ENCODE results near the gene MED25. TPM values are rescaled to one million over a fixed set of nuclear protein-coding genes. Genes with fewer than 3 reads are reported as not detected.

MED25 gene
- total RNA-seq, 1 donor from 2014 or later: 72.2 TPM

- Histone ChIP-seq H2AFZ (ENCODE audit: low read depth, low read length) (no peak overlapping the region), H3K27ac (ENCODE audit: low read depth, low read length) (no peak overlapping the region), H3K4me3 (ENCODE audit: insufficient read depth, low read depth, low read length) (no peak overlapping the region), H3K4me2 (ENCODE audit: low read length) (no peak overlapping the region), H3K9ac (ENCODE audit: low read length) (no peak overlapping the region), H3K4me1 (ENCODE audit: insufficient read depth, low read length) (peaks cover 41% of the 10 kb centered on the region), H3K27me3 (ENCODE audit: insufficient read depth, low read length) (no peaks in the 10 kb centered on the region), H3K36me3 (ENCODE audit: insufficient read depth, low read length) (no peaks in the 10 kb centered on the region), H3K79me2 (ENCODE audit: insufficient read depth, low read length) (peaks cover 48% of the 10 kb centered on the region), H3K9me3 (ENCODE audit: insufficient read depth, low read depth, low read length) (no peaks in the 10 kb centered on the region), H4K20me1 (ENCODE audit: insufficient read depth, low read length) (peaks cover 80% of the 10 kb centered on the region)
- FAIRE-seq: no peak
- no peak for DNase-seq (ENCODE audit: low read depth)
- Mint-ChIP-seq H3K4me1 (ENCODE audit: low read depth, unreplicated experiment) (peaks cover 19% of the 10 kb centered on the region), H3K27me3 (ENCODE audit: low read depth, unreplicated experiment) (no peaks in the 10 kb centered on the region), H3K36me3 (ENCODE audit: low read depth, unreplicated experiment) (peaks cover 5% of the 10 kb centered on the region), H3K4me3 (ENCODE audit: unreplicated experiment) (no peak overlapping the region), H3K9me3 (ENCODE audit: unreplicated experiment) (peaks cover 2% of the 10 kb centered on the region), H3K27ac (ENCODE audit: unreplicated experiment) (peak overlapping the region; percentile 87)
- TF ChIP-seq EZH2 (IDR thresholded peaks at IDR 0.05; ENCODE audit: insufficient read depth, low read length): no peak
- TF ChIP-seq, protein P1, sequence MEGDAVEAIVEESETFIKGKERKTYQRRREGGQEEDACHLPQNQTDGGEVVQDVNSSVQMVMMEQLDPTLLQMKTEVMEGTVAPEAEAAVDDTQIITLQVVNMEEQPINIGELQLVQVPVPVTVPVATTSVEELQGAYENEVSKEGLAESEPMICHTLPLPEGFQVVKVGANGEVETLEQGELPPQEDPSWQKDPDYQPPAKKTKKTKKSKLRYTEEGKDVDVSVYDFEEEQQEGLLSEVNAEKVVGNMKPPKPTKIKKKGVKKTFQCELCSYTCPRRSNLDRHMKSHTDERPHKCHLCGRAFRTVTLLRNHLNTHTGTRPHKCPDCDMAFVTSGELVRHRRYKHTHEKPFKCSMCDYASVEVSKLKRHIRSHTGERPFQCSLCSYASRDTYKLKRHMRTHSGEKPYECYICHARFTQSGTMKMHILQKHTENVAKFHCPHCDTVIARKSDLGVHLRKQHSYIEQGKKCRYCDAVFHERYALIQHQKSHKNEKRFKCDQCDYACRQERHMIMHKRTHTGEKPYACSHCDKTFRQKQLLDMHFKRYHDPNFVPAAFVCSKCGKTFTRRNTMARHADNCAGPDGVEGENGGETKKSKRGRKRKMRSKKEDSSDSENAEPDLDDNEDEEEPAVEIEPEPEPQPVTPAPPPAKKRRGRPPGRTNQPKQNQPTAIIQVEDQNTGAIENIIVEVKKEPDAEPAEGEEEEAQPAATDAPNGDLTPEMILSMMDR (IDR thresholded peaks at IDR 0.05; ENCODE audit: insufficient read depth, low read depth, low read length): no peak
Measured at GRCh38 chr19:49855277-49855675, 37.2 kb downstream of the MED25 start.

DNA sequence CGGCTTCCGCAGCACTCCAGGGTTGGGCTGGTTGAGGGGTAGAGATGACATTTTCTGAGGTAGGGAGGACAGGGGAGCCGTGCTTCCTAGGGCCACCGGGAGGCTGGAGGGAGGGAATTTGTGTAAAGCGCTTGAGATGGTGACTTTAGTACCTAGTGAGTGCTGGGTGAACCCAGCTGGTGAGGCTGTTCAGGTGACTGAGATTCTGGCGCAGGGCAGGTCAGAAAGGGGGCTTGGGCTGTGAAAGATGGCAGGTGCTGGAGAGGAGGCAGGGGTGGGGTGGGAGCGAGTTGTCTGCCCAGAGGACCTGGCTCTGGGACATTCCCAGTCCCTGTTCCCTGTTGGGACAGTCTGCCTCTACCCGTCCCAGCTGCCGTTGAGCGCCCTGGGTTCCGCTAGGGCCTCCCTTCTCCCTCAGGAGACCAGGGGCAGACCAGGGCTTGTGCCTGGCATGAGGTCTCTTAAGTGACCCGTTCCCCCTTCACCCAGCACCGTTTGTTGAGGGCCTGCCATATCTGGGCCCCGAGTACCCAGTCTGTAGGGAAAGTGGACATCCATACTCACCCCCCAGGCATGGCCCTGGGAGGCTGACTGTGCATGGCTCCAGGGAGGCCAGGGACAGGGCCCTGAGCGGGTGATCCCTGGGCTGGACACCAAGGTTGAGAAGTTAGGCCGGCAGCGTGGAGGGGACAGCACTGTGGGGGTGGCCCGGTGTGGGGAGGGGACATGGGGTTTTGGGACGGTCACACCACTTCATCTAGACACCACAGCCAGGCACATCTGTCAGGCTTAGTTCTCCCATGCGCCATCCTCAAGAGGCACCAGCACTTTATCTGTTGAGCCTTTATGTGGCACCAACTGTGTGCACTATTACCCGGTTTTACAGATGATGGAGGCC lies 37.8 kb downstream of the MED25 start:
- FAIRE-seq: no peak
- peaks cover 2% of the 10 kb centered on the region for H3K9me3 Mint-ChIP-seq (ENCODE audit: unreplicated experiment)
- peaks cover 19% of the 10 kb centered on the region for H3K4me1 Mint-ChIP-seq (ENCODE audit: low read depth, unreplicated experiment)
- Histone ChIP-seq H3K4me3 (ENCODE audit: insufficient read depth, low read depth, low read length) (no peak overlapping the region), H2AFZ (ENCODE audit: low read depth, low read length) (no peak overlapping the region), H3K27ac (ENCODE audit: low read depth, low read length) (no peak overlapping the region), H3K4me2 (ENCODE audit: low read length) (no peak overlapping the region), H3K9me3 (ENCODE audit: insufficient read depth, low read depth, low read length) (no peaks in the 10 kb centered on the region), H3K27me3 (ENCODE audit: insufficient read depth, low read length) (no peaks in the 10 kb centered on the region), H3K36me3 (ENCODE audit: insufficient read depth, low read length) (no peaks in the 10 kb centered on the region), H3K4me1 (ENCODE audit: insufficient read depth, low read length) (peaks cover 47% of the 10 kb centered on the region), H3K9ac (ENCODE audit: low read length) (no peak overlapping the region), H3K79me2 (ENCODE audit: insufficient read depth, low read length) (peaks cover 54% of the 10 kb centered on the region), H4K20me1 (ENCODE audit: insufficient read depth, low read length) (peaks cover 85% of the 10 kb centered on the region)
- DNase-seq (ENCODE audit: low read depth): no peak
- peak overlapping the region; percentile 87 for H3K27ac Mint-ChIP-seq (ENCODE audit: unreplicated experiment)
- peaks cover 5% of the 10 kb centered on the region for H3K36me3 Mint-ChIP-seq (ENCODE audit: low read depth, unreplicated experiment)
- peak overlapping the region; percentile 60 for H3K4me3 Mint-ChIP-seq (ENCODE audit: unreplicated experiment)
- no peak for TF ChIP-seq EZH2 (IDR thresholded peaks at IDR 0.05; ENCODE audit: insufficient read depth, low read length)
- TF ChIP-seq, protein P1 (IDR thresholded peaks at IDR 0.05; ENCODE audit: insufficient read depth, low read depth, low read length): no peak
- no peaks in the 10 kb centered on the region for H3K27me3 Mint-ChIP-seq (ENCODE audit: low read depth, unreplicated experiment)

- TF ChIP-seq, protein P1 (IDR thresholded peaks at IDR 0.05; ENCODE audit: insufficient read depth, low read depth, low read length): no peak
- TF ChIP-seq EZH2 (IDR thresholded peaks at IDR 0.05; ENCODE audit: insufficient read depth, low read length): no peak
- no peak overlapping the region for H3K27ac ChIP-seq (ENCODE audit: low read depth, low read length)
- FAIRE-seq: no peak
- H3K36me3 ChIP-seq (ENCODE audit: insufficient read depth, low read length): no peaks in the 10 kb centered on the region
- Mint-ChIP-seq H3K9me3 (ENCODE audit: unreplicated experiment) (peaks cover 2% of the 10 kb centered on the region), H3K36me3 (ENCODE audit: low read depth, unreplicated experiment) (peaks cover 5% of the 10 kb centered on the region), H3K27me3 (ENCODE audit: low read depth, unreplicated experiment) (no peaks in the 10 kb centered on the region), H3K27ac (ENCODE audit: unreplicated experiment) (no peak overlapping the region), H3K4me3 (ENCODE audit: unreplicated experiment) (no peak overlapping the region), H3K4me1 (ENCODE audit: low read depth, unreplicated experiment) (peaks cover 19% of the 10 kb centered on the region)
- peaks cover 48% of the 10 kb centered on the region for H3K4me1 ChIP-seq (ENCODE audit: insufficient read depth, low read length)
- H3K4me3 ChIP-seq (ENCODE audit: insufficient read depth, low read depth, low read length): no peak overlapping the region
- peaks cover 85% of the 10 kb centered on the region for H4K20me1 ChIP-seq (ENCODE audit: insufficient read depth, low read length)
- no peak overlapping the region for H3K4me2 ChIP-seq (ENCODE audit: low read length)
- no peak for DNase-seq (ENCODE audit: low read depth)
- H3K79me2 ChIP-seq (ENCODE audit: insufficient read depth, low read length): peaks cover 54% of the 10 kb centered on the region
- no peak overlapping the region for H3K9ac ChIP-seq (ENCODE audit: low read length)
- no peak overlapping the region for H2AFZ ChIP-seq (ENCODE audit: low read depth, low read length)
- H3K27me3 ChIP-seq (ENCODE audit: insufficient read depth, low read length): no peaks in the 10 kb centered on the region
- no peaks in the 10 kb centered on the region for H3K9me3 ChIP-seq (ENCODE audit: insufficient read depth, low read depth, low read length)
Measured at GRCh38 chr19:49856574-49857021, 38.5 kb downstream of the MED25 start.
